Spinal cord (tissue), 10 donors: ENCODE data around the gene FBXO46. TPM values are rescaled to one million over a fixed set of nuclear protein-coding genes. Genes with fewer than 3 reads are reported as not detected.

Experiments
- DNase-seq, 6 donors: peaks; one replicate each; pipeline versions ENCODE4 v3.0.0 to v3.0.0-alpha.2; 2013 to 2015; ENCODE audit warnings: low spot score in 6 of 6, low read depth in 4 of 6
- H3K27ac ChIP-seq: one replicate; pipeline ENCODE4 v1.5.1; 2013; ENCODE audit warnings: low read depth, low read length, control low read depth
- H3K27me3 ChIP-seq: one replicate; pipeline ENCODE4 v1.6.1; 2013; ENCODE audit warnings: low read length; ENCODE audit not compliant: control insufficient read depth, insufficient read depth
- H3K36me3 ChIP-seq: one replicate; pipeline ENCODE4 v1.6.1; 2013; ENCODE audit warnings: low read length; ENCODE audit not compliant: control insufficient read depth, insufficient read depth
- H3K4me1 ChIP-seq: one replicate; pipeline ENCODE4 v1.6.1; 2013; ENCODE audit warnings: low read length; ENCODE audit not compliant: control insufficient read depth, insufficient read depth
- H3K4me3 ChIP-seq: one replicate; pipeline ENCODE4 v1.5.1; 2013; ENCODE audit warnings: low read depth, low read length, control low read depth
- H3K9me3 ChIP-seq: one replicate; pipeline ENCODE4 v1.6.1; 2013; ENCODE audit warnings: low read length; ENCODE audit not compliant: control insufficient read depth, insufficient read depth
- WGBS: methylation state at CpG from one replicate; pipeline ENCODE4 v1.1.5; 2013; ENCODE audit warnings: missing lambda C conversion rate; ENCODE audit not compliant: insufficient coverage; 5-methylcytosine and 5-hydroxymethylcytosine counted together
- polyA plus RNA-seq, 2 donors: library from polyadenylated mRNA; unstranded; fragments of 120-200 nt; gene quantifications; one replicate each; pipeline ENCODE4 v1.2.1, GENCODE V29; 2013; ENCODE audit not compliant: insufficient read length in 2 of 2
- small RNA-seq: library from RNA; depleted of rRNA; stranded (forward); fragments of <200 nt; gene quantifications from one replicate; pipeline ENCODE3, GENCODE V24; 2014; ENCODE audit warnings: low replicate concordance
- total RNA-seq, 2 donors: library from RNA; depleted of rRNA in 1 of 2; stranded (reverse); fragments of 120-200 nt in 1 of 2; fragments of >200 nt in 1 of 2; gene quantifications; one replicate each; pipeline versions ENCODE4 v1.2.3 to v1.2.4, GENCODE V29; 2013 to 2014
- donor health status: healthy.

Gene FBXO46
- total and polyA plus RNA-seq, 4 donors: 3.5 to 13.6 (median 11.2) TPM

- 6% methylated on average over 42 of the region's 42 CpGs for WGBS
- no peak overlapping the region for H3K4me3 ChIP-seq
Observed at GRCh38 chr19:45670670-45671453, 59.8 kb downstream of the FBXO46 start.

GRCh38 chr19:45668342-45668871 is 62.3 kb downstream of the FBXO46 start:
- no peak overlapping the region for H3K27ac ChIP-seq
- peak overlapping the region; percentile 16 for H3K4me3 ChIP-seq
- WGBS: under 1% methylated on average over 19 of the region's 19 CpGs

More at GRCh38 chr19:45670670-45671453, 59.8 kb downstream of the FBXO46 start:
- Histone ChIP-seq H3K36me3 (no peaks in the 10 kb centered on the region), H3K27me3 (peaks cover 70% of the 10 kb centered on the region), H3K27ac (no peak overlapping the region), H3K9me3 (no peaks in the 10 kb centered on the region), H3K4me1 (peaks cover 30% of the 10 kb centered on the region)
- peak in 1 of 6 donors; percentile 27 for DNase-seq

GRCh38 chr19:45667620-45668341 is 62.9 kb downstream of the FBXO46 start, which contains the start of gene GIPR:
Gene GIPR (plus strand): TSS chr19:45668221. CDS start chr19:45669521, 1,300 bp downstream.
- H3K4me1 ChIP-seq: peaks cover 30% of the 10 kb centered on the region
- no peaks in the 10 kb centered on the region for H3K36me3 ChIP-seq
- H3K27me3 ChIP-seq: peaks cover 63% of the 10 kb centered on the region
- H3K9me3 ChIP-seq: no peaks in the 10 kb centered on the region
- H3K4me3 ChIP-seq: peak within 1 kb of the TSS; percentile 16
- no peak for DNase-seq
- 24% methylated on average over 8 of the region's 15 CpGs for WGBS
- H3K27ac ChIP-seq: no peak within 1 kb of the TSS

More at GRCh38 chr19:45668342-45668871, 62.3 kb downstream of the FBXO46 start:
- peaks cover 30% of the 10 kb centered on the region for H3K4me1 ChIP-seq
- no peaks in the 10 kb centered on the region for H3K9me3 ChIP-seq
- H3K36me3 ChIP-seq: no peaks in the 10 kb centered on the region
- DNase-seq: peak in 1 of 6 donors; percentile 8
- peaks cover 64% of the 10 kb centered on the region for H3K27me3 ChIP-seq

GRCh38 chr19:45664575-45664974 is 66.1 kb downstream of the FBXO46 start:
- H3K4me3 ChIP-seq: no peak overlapping the region
- H3K9me3 ChIP-seq: no peaks in the 10 kb centered on the region
- peaks cover 17% of the 10 kb centered on the region for H3K4me1 ChIP-seq
- H3K36me3 ChIP-seq: no peaks in the 10 kb centered on the region
- DNase-seq: no peak
- H3K27ac ChIP-seq: no peak overlapping the region
- H3K27me3 ChIP-seq: peaks cover 38% of the 10 kb centered on the region
- WGBS: 75% methylated on average over 7 of the region's 7 CpGs

- H3K36me3 ChIP-seq: no peaks in the 10 kb centered on the region
- no peak for DNase-seq
- H3K27ac ChIP-seq: no peak overlapping the region
- H3K4me1 ChIP-seq: peaks cover 10% of the 10 kb centered on the region
- WGBS: 71% methylated on average over 1 of the region's 1 CpG
- no peaks in the 10 kb centered on the region for H3K9me3 ChIP-seq
- no peak overlapping the region for H3K4me3 ChIP-seq
- peaks cover 32% of the 10 kb centered on the region for H3K27me3 ChIP-seq
Observed at GRCh38 chr19:45663800-45664199, 66.9 kb downstream of the FBXO46 start.

GRCh38 chr19:45660636-45661035 is 70.1 kb downstream of the FBXO46 start:
- 27% methylated on average over 8 of the region's 8 CpGs for WGBS

More at GRCh38 chr19:45660636-45661035, 70.1 kb downstream of the FBXO46 start:
- peaks cover 10% of the 10 kb centered on the region for H3K27me3 ChIP-seq
- peaks cover 5% of the 10 kb centered on the region for H3K4me1 ChIP-seq
- no peaks in the 10 kb centered on the region for H3K9me3 ChIP-seq
- H3K4me3 ChIP-seq: no peak overlapping the region
- H3K27ac ChIP-seq: no peak overlapping the region
- no peaks in the 10 kb centered on the region for H3K36me3 ChIP-seq
- DNase-seq: no peak

Small RNA genes lying within 50 kb of the gene (small RNA-seq; reads per million reads assigned to genes)
- gene MIR642A: 0.06 reads per million

Other genes starting within 250 kb of the FBXO46 start
- 10 to 100 TPM; 15.7 to 30.5 TPM for gene RTN2, start 233.8 kb downstream of the FBXO46 start, total RNA-seq
- gene RTN2, start 233.8 kb downstream of the FBXO46 start, polyA plus RNA-seq: 10 to 100 TPM; 62.5 to 68.2 TPM
- gene PPM1N, start 232.5 kb downstream of the FBXO46 start, total RNA-seq: 1 to 10 TPM in 1 of 2 donors, under 1 TPM in 1; 0.79 to 1.5 TPM
- 1 to 10 TPM; 1.8 to 2.1 TPM for gene PPM1N, start 232.5 kb downstream of the FBXO46 start, polyA plus RNA-seq
- gene VASP, start 223.4 kb downstream of the FBXO46 start, total RNA-seq: 10 to 100 TPM; 19.6 to 35.8 TPM
- 10 to 100 TPM; 34.1 to 34.9 TPM for gene VASP, start 223.4 kb downstream of the FBXO46 start, polyA plus RNA-seq
- 1 to 10 TPM; 3.9 to 5.8 TPM for gene OPA3, start 146.1 kb downstream of the FBXO46 start, total RNA-seq
- 10 to 100 TPM in 1 of 2 donors, 1 to 10 TPM in 1; 9.3 to 11.0 TPM for gene OPA3, start 146.1 kb downstream of the FBXO46 start, polyA plus RNA-seq
- gene GPR4, start 128.7 kb downstream of the FBXO46 start, total RNA-seq: 1 to 10 TPM in 1 of 2 donors, under 1 TPM in 1; 0.30 to 1.2 TPM
- gene GPR4, start 128.7 kb downstream of the FBXO46 start, polyA plus RNA-seq: 1 to 10 TPM; 1.7 to 3.1 TPM
- 10 to 100 TPM; 37.6 to 92.6 TPM for gene EML2, start 91.5 kb downstream of the FBXO46 start, total RNA-seq
- gene EML2, start 91.5 kb downstream of the FBXO46 start, polyA plus RNA-seq: 100 to 1,000 TPM; 107 to 135 TPM
- under 1 TPM; 0.30 to 0.55 TPM for gene GIPR, start 62.7 kb downstream of the FBXO46 start, total RNA-seq
- gene GIPR, start 62.7 kb downstream of the FBXO46 start, polyA plus RNA-seq: 1 to 10 TPM; 1.4 to 1.9 TPM
- 100 to 1,000 TPM; 170 to 393 TPM for gene SNRPD2, start 38.9 kb downstream of the FBXO46 start, total RNA-seq
- gene SNRPD2, start 38.9 kb downstream of the FBXO46 start, polyA plus RNA-seq: 100 to 1,000 TPM; 251 to 270 TPM
- gene QPCTL, start 38.2 kb downstream of the FBXO46 start, total RNA-seq: 1 to 10 TPM; 4.3 to 5.2 TPM
- gene QPCTL, start 38.2 kb downstream of the FBXO46 start, polyA plus RNA-seq: 10 to 100 TPM; 11.6 to 16.8 TPM
- gene MEIOSIN, start 2.5 kb upstream of the FBXO46 start, total RNA-seq: not detected
- gene MEIOSIN, start 2.5 kb upstream of the FBXO46 start, polyA plus RNA-seq: not detected
- gene SIX5, start 38.4 kb upstream of the FBXO46 start, total RNA-seq: 10 to 100 TPM in 1 of 2 donors, 1 to 10 TPM in 1; 4.1 to 20.2 TPM
- gene SIX5, start 38.4 kb upstream of the FBXO46 start, polyA plus RNA-seq: 10 to 100 TPM; 11.2 to 17.5 TPM
- 10 to 100 TPM; 16.5 to 35.4 TPM for gene DMPK, start 51.6 kb upstream of the FBXO46 start, total RNA-seq
- gene DMPK, start 51.6 kb upstream of the FBXO46 start, polyA plus RNA-seq: 100 to 1,000 TPM; 113 to 155 TPM
- 10 to 100 TPM; 27.0 to 42.7 TPM for gene DMWD, start 61.9 kb upstream of the FBXO46 start, total RNA-seq
- 100 to 1,000 TPM in 1 of 2 donors, 10 to 100 TPM in 1; 82.9 to 101 TPM for gene DMWD, start 61.9 kb upstream of the FBXO46 start, polyA plus RNA-seq
- under 1 TPM in 1 of 2 donors, not detected in 1; 0.11 TPM for gene RSPH6A, start 84.4 kb upstream of the FBXO46 start, total RNA-seq
- under 1 TPM in 1 of 2 donors, not detected in 1; 0.09 TPM for gene RSPH6A, start 84.4 kb upstream of the FBXO46 start, polyA plus RNA-seq
- gene SYMPK, start 132.3 kb upstream of the FBXO46 start, total RNA-seq: 10 to 100 TPM; 23.2 to 39.6 TPM
- 10 to 100 TPM; 51.4 to 63.9 TPM for gene SYMPK, start 132.3 kb upstream of the FBXO46 start, polyA plus RNA-seq
- not detected for gene FOXA3, start 133.4 kb upstream of the FBXO46 start, total RNA-seq
- gene FOXA3, start 133.4 kb upstream of the FBXO46 start, polyA plus RNA-seq: not detected
- gene IRF2BP1, start 155.2 kb upstream of the FBXO46 start, total RNA-seq: 10 to 100 TPM; 18.7 to 28.1 TPM
- 10 to 100 TPM; 32.1 to 34.0 TPM for gene IRF2BP1, start 155.2 kb upstream of the FBXO46 start, polyA plus RNA-seq
- gene MYPOP, start 171.7 kb upstream of the FBXO46 start, total RNA-seq: 1 to 10 TPM; 1.3 to 2.5 TPM
- 10 to 100 TPM; 10.9 to 13.6 TPM for gene MYPOP, start 171.7 kb upstream of the FBXO46 start, polyA plus RNA-seq
- under 1 TPM in 1 of 2 donors, not detected in 1; 0.11 TPM for gene NANOS2, start 183.9 kb upstream of the FBXO46 start, total RNA-seq
- gene NANOS2, start 183.9 kb upstream of the FBXO46 start, polyA plus RNA-seq: under 1 TPM; 0.15 to 0.21 TPM
- 1 to 10 TPM; 5.4 to 5.7 TPM for gene NOVA2, start 243.0 kb upstream of the FBXO46 start, total RNA-seq
- 10 to 100 TPM; 49.3 to 52.4 TPM for gene NOVA2, start 243.0 kb upstream of the FBXO46 start, polyA plus RNA-seq